Esophagus squamous epithelium (tissue), 5 donors: ENCODE measurements around the gene CD27. TPM values are rescaled to one million over a fixed set of nuclear protein-coding genes. Genes with fewer than 3 reads are reported as not detected.

Experiments used
- DNase-seq: peaks from one replicate; lab custom pipeline; 2025; lab: John Stamatoyannopoulos, UW
- H3K27ac ChIP-seq, 4 donors: fragments of 200-600 bp; sonication (generic); one replicate each; pipeline ENCODE4 v1.5.1; 2016 to 2019; ENCODE audit warnings: mild to moderate bottlenecking in 1 of 4
- H3K27me3 ChIP-seq, 4 donors: fragments of 200-600 bp; sonication (generic); 1 replicate in 3 of 4; 2 replicates in 1 of 4; pipeline versions ENCODE4 v1.5.1 to v1.6.0; 2017 to 2021; ENCODE audit warnings: antibody characterized with exemption in 1 of 4
- H3K36me3 ChIP-seq, 3 donors: fragments of 200-600 bp; sonication (generic); one replicate each; pipeline ENCODE4 v1.5.1; 2016 to 2019
- H3K4me1 ChIP-seq, 3 donors: fragments of 200-600 bp; sonication (generic); one replicate each; pipeline ENCODE4 v1.5.1; 2017 to 2019
- H3K4me3 ChIP-seq, 4 donors: fragments of 200-600 bp; sonication (generic); 1 replicate in 3 of 4; 2 replicates in 1 of 4; pipeline ENCODE4 v1.5.1; 2016 to 2019; ENCODE audit warnings: mild to moderate bottlenecking in 2 of 4, moderate library complexity in 1 of 4
- H3K9me3 ChIP-seq, 3 donors: fragments of 200-600 bp; sonication (generic); one replicate each; pipeline ENCODE4 v1.5.1; 2016 to 2019
- POLR2A ChIP-seq, 4 donors: fragments of 450-650 bp; IDR thresholded peaks; one replicate each; pipeline ENCODE4 v1.6.1; 2017; ENCODE audit warnings: antibody characterized with exemption in 4 of 4, mild to moderate bottlenecking in 4 of 4, moderate library complexity in 3 of 4
- WGBS, 2 donors: methylation state at CpG; one replicate each; pipeline ENCODE4 v1.1.5; 2018; 5-methylcytosine and 5-hydroxymethylcytosine counted together
- intact Hi-C: fragments of 100-400 bp; cut with DNase I; formaldehyde crosslinking; loops from one replicate; pipeline ENCODE4 v1.15.0; 2022
- total RNA-seq, 4 donors: library from RNA; depleted of rRNA; stranded (reverse); fragments of >200 nt; gene quantifications; one replicate each; pipeline ENCODE4 v1.1.0, GENCODE V29; 2016
- TF ChIP-seq, protein P1 (sequence below), 6 experiments: fragments of 450-650 bp in 4 of 6; fragments of 200-600 bp in 2 of 6; sonication (generic) in 2 of 6; IDR thresholded peaks; one replicate each; pipeline ENCODE4 v1.5.1; 2016 to 2019; ENCODE audit warnings: antibody characterized with exemption in 6 of 6, mild to moderate bottlenecking in 4 of 6, moderate library complexity in 4 of 6
- donor health status: DM: yes; HTN: yes; CAD: no.

The CD27 gene
- total RNA-seq, 4 donors from 2014 or later, result 0.49 to 4.2 (median 2.9) TPM

DNA sequence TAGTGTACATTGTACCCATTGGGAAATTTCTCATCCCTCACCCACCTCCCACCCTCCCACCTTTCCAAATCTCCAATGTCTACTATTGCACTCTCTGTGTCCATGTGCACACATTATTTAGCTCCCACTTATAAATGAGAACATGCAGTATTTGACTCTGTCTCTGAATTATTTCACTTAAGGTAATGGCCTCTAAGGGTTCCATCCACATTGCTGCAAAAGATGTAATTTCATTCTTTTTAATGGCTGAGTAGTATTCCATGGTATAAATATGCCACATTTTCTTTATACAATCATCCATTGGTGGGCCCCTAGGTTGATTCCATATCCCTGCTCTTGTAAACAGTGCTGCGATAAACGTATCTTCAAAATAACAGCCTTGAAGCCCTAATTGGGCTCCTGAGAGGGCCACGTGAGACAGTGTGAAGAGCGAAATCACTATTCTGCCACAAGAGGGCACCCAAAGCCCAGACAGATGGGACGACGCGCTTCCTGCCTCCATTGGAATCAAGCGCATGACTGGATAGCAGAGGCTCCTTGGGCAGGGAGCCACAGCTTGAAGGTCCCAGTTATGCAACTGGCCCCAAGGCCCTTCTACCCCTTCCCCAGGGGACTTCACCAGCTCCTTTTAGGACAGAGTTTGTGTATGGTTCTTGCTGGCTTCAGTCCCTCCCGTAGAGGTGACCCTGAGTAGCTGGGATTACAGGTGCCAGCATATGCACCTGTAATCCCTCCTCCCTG, 21.3 kb upstream of the CD27 start:
- TF ChIP-seq POLR2A (IDR thresholded peaks at IDR 0.05), result no peak
- TF ChIP-seq, protein P1, sequence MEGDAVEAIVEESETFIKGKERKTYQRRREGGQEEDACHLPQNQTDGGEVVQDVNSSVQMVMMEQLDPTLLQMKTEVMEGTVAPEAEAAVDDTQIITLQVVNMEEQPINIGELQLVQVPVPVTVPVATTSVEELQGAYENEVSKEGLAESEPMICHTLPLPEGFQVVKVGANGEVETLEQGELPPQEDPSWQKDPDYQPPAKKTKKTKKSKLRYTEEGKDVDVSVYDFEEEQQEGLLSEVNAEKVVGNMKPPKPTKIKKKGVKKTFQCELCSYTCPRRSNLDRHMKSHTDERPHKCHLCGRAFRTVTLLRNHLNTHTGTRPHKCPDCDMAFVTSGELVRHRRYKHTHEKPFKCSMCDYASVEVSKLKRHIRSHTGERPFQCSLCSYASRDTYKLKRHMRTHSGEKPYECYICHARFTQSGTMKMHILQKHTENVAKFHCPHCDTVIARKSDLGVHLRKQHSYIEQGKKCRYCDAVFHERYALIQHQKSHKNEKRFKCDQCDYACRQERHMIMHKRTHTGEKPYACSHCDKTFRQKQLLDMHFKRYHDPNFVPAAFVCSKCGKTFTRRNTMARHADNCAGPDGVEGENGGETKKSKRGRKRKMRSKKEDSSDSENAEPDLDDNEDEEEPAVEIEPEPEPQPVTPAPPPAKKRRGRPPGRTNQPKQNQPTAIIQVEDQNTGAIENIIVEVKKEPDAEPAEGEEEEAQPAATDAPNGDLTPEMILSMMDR (IDR thresholded peaks at IDR 0.05), result peak; percentile 86 to 96 (median 92)
- no peaks in the 10 kb centered on the region for H3K36me3 ChIP-seq
- no peak for DNase-seq
- intact Hi-C loops, result no loop called here
- no peak overlapping the region for H3K4me3 ChIP-seq
- peaks cover 7 to 30% (median 9%) of the 10 kb centered on the region in 3 donors for H3K4me1 ChIP-seq
- no peaks in the 10 kb centered on the region for H3K9me3 ChIP-seq
- H3K27ac ChIP-seq, result peak overlapping the region in 2 of 4 donors; percentile 10 to 13
- WGBS, 2 donors, result 0 to 3% methylated on average over 8 of the region's 9 CpGs
- no peaks in the 10 kb centered on the region for H3K27me3 ChIP-seq

DNA sequence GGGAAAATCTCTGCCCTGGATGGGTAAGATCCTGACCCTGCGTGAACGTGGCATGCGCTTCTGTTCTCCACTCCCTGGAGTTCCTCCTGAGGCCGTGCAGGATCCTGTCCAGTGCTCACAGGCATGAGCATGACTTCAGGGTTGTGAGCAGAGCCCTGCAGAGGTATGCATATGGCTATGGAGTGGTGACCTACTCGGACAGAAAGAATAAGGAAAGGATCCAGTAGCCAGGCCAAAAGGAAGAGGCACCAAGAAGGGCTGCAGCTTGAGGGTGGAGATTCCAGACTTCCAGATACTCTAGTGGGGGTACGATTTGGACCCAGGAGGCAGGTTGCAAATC, 20.8 kb upstream of the CD27 start:
- peaks cover 7 to 30% (median 9%) of the 10 kb centered on the region in 3 donors for H3K4me1 ChIP-seq
- TF ChIP-seq, protein P1 (IDR thresholded peaks at IDR 0.05), result no peak
- no peak for DNase-seq
- no peaks in the 10 kb centered on the region for H3K27me3 ChIP-seq
- H3K4me3 ChIP-seq, result no peak overlapping the region
- 38 to 75% methylated on average over 2 to 4 of the region's 6 CpGs for WGBS, 2 donors
- H3K27ac ChIP-seq, result peak overlapping the region in 2 of 4 donors; percentile 10 to 13
- H3K36me3 ChIP-seq, result no peaks in the 10 kb centered on the region
- H3K9me3 ChIP-seq, result no peaks in the 10 kb centered on the region
- intact Hi-C loops, result no loop called here

DNA sequence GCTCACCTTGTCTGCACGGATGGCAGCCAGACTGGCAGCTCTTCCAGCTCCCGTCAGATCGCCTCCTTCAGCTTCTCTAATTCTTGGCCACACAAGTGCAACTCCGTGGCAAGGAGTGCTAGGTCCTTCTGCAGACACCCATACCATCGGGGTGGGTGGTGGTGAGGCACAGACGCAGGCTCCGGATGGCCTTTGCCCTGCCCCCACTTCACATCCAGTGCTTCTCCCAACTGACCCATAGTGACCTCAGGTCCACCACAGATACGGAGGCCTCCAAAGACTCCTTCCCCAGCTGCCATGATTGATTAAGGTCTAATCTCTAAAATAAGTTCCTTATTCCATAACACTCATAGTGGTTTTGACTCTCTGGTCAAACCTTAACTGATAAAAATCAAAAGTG, 19.9 kb upstream of the CD27 start:
- TF ChIP-seq, protein P1 (IDR thresholded peaks at IDR 0.05), result no peak
- TF ChIP-seq POLR2A (IDR thresholded peaks at IDR 0.05), result no peak
- H3K27ac ChIP-seq, result no peak overlapping the region
- H3K27me3 ChIP-seq, result no peaks in the 10 kb centered on the region
- intact Hi-C loops, result loop anchor here (5.0 kb wide), 2 partner anchors 37 to 112 kb away; no protein-coding TSS in a partner anchor
- peaks cover 8 to 28% (median 11%) of the 10 kb centered on the region in 3 donors for H3K4me1 ChIP-seq
- no peaks in the 10 kb centered on the region for H3K9me3 ChIP-seq
- no peaks in the 10 kb centered on the region for H3K36me3 ChIP-seq
- no peak for DNase-seq
- WGBS, 2 donors, result 80 to 86% methylated on average over 6 to 7 of the region's 8 CpGs
- H3K4me3 ChIP-seq, result no peak overlapping the region

DNA sequence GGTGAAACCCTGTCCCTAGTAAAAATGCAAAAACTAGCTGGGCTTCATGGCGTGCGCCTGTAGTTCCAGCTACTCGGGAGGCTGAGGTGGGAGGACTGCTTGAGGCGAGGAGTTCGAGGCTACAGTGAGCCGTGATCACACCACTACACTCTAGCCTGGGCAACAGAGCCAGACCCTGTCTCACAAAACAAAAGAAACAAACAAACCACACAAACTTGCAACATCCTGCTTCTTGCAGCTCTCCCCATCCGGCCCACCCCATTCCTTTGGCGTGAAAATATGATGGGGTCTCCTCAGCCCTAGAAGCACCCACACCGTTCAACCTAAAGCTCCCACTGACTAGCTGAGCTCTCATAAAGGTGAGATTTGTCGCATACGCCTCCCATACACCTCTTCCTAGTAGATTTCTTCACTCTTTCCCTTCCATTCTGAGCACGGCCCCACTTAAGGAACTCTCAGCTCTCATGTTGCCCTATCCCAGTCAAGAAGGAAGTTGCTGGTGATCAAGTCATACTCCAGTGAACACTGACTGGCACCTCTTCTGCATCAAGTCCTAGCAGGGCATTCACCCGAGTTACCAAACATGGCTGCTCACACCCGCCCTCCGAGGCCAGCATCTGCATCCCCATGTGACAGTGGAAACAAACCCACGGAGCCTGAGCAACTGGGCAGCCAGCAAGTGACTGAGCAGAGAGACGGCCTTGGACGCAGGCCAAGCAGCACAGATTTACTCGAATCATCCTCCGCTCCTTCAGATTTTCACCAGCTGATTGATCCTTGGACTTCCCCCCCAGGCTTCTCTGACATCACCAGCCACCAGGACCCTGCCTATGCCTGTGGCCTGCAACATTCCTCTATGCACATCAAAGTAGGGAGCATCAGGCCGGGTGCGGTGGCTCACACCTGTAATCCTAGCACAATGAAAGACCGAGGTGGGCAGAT, 18.9 kb upstream of the CD27 start:
- WGBS, 2 donors, result 79 to 88% methylated on average over 13 to 18 of the region's 23 CpGs
- no peak overlapping the region for H3K4me3 ChIP-seq
- H3K4me1 ChIP-seq, result peaks cover 12 to 28% (median 18%) of the 10 kb centered on the region in 3 donors
- no peak for DNase-seq
- H3K36me3 ChIP-seq, result no peaks in the 10 kb centered on the region
- no peak for TF ChIP-seq POLR2A (IDR thresholded peaks at IDR 0.05)
- TF ChIP-seq, protein P1 (IDR thresholded peaks at IDR 0.05), result no peak
- no peaks in the 10 kb centered on the region for H3K27me3 ChIP-seq
- intact Hi-C loops, result loop anchor here (5.0 kb wide), 2 partner anchors 36 to 111 kb away; no protein-coding TSS in a partner anchor
- H3K27ac ChIP-seq, result peak overlapping the region in 1 of 4 donors; percentile 38
- no peaks in the 10 kb centered on the region for H3K9me3 ChIP-seq
